A673 (cell line): Measurements from ENCODE around the gene SEMA6D.

ENCODE experiments used
- CTCF ChIP-seq: fragments of 300-800, 200-600 bp; sonication (generic); conservative IDR thresholded peaks from 2 replicates; pipeline ENCODE4 v1.5.1; 2017; ENCODE audit warnings: low read depth, mild to moderate bottlenecking, antibody characterized with exemption, low read length, moderate library complexity, mixed read lengths
- EZH2 ChIP-seq: fragments of 200-600 bp; sonication (generic); IDR thresholded peaks from 2 replicates; pipeline ENCODE4 v1.6.1; 2017; ENCODE audit warnings: borderline replicate concordance, low read depth, mild to moderate bottlenecking, mixed read lengths, antibody characterized with exemption, low read length; ENCODE audit not compliant: poor library complexity, severe bottlenecking

- TF ChIP-seq CTCF (no peak), EZH2 (no peak)
Measured at GRCh38 chr15:47726399-47726823, 9.1 kb downstream of the SEMA6D start.
